ENCODE results near the gene XG. TPM values are rescaled to one million over a fixed set of nuclear protein-coding genes. Genes with fewer than 3 reads are reported as not detected.
"Not testable (repeated sequence)": the region's sequence is repeated elsewhere in the genome, so short reads cannot be mapped to it uniquely, and the experiment has no call there.

Gene XG
- total RNA-seq, 4 donors from 2014 or later: 0.41 TPM; not detected in 3

DNA sequence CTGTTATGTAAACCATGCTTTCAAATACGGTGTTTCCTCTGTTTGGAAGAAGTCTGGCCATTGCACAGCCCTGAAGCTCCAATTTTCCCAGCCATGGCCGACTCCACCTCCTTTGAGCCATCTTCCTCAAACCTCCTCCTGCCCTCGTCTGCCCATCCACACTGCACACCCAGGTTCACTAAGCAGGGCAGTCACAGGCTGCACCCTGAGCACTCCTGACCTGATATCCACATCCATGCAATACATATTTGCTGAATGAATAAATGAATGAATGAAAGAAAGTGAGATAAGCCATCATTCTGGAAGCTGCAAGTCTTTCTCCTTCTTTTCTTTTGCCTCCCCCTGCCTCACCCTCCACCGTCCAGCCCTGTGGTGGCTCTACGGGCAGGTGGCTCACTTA lies 22.2 kb downstream of the XG start:
- in situ Hi-C loops (cut with MboI; ENCODE audit: low pct_ligation_motif_present in 1 of 4, low pct_unique_long_range_greater_than_20kb in 1 of 4, low sequenced_read_pairs in 3 of 4): no loop called here
- intact Hi-C loops (cut with DNase I; ENCODE audit: low total_unique reads): no loop called here
- Histone ChIP-seq H3K27ac (no peak overlapping the region), H3K4me3 (no peak overlapping the region), H3K36me3 (no peaks in the 10 kb centered on the region), H3K4me1 (no peaks in the 10 kb centered on the region), H3K9me3 (no peaks in the 10 kb centered on the region), H3K27me3 (no peaks in the 10 kb centered on the region)
- no peak for DNase-seq
- no peak for TF ChIP-seq POLR2A (IDR thresholded peaks at IDR 0.05)
- no peak for TF ChIP-seq EP300 (IDR thresholded peaks at IDR 0.05; ENCODE audit: low read depth)
- TF ChIP-seq CTCF (IDR thresholded peaks at IDR 0.05): no peak
- TF ChIP-seq POLR2AphosphoS5 (IDR thresholded peaks at IDR 0.05): no peak
- WGBS, 2 donors (ENCODE audit: low coverage in 1 of 2): 81 to 100% methylated on average over 1 to 5 of the region's 5 CpGs

DNA sequence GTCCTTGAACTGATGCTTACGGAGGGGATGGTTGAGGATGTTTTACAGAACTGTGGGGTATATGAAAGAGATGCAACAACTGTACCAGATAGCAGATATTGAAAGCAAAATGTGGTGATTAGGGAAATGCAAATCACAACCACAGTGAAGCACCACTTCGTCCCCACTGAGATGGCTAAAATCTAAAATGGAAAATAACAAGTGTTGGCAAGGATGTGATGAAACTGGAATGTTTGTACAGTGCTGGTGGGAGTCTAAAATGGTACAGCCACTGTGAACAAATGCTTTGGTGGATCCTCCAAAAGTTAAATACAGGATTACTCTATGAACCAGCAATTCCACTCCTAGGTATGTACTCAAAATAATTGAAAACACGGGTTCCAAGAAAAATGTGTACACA lies 22.9 kb downstream of the XG start:
- intact Hi-C loops (cut with DNase I; ENCODE audit: low total_unique reads): no loop called here
- H3K27me3 ChIP-seq: no peaks in the 10 kb centered on the region
- 92 to 96% methylated on average over 3 of the region's 3 CpGs for WGBS, 2 donors (ENCODE audit: low coverage in 1 of 2)
- H3K4me3 ChIP-seq: no peak overlapping the region
- TF ChIP-seq POLR2A (IDR thresholded peaks at IDR 0.05): no peak
- TF ChIP-seq EP300 (IDR thresholded peaks at IDR 0.05; ENCODE audit: low read depth): no peak
- no peak for TF ChIP-seq POLR2AphosphoS5 (IDR thresholded peaks at IDR 0.05)
- TF ChIP-seq CTCF (IDR thresholded peaks at IDR 0.05): no peak
- H3K9me3 ChIP-seq: no peaks in the 10 kb centered on the region
- no peak for DNase-seq
- no peaks in the 10 kb centered on the region for H3K36me3 ChIP-seq
- in situ Hi-C loops (cut with MboI; ENCODE audit: low pct_ligation_motif_present in 1 of 4, low pct_unique_long_range_greater_than_20kb in 1 of 4, low sequenced_read_pairs in 3 of 4): no loop called here
- H3K27ac ChIP-seq: no peak overlapping the region
- no peaks in the 10 kb centered on the region for H3K4me1 ChIP-seq

DNA sequence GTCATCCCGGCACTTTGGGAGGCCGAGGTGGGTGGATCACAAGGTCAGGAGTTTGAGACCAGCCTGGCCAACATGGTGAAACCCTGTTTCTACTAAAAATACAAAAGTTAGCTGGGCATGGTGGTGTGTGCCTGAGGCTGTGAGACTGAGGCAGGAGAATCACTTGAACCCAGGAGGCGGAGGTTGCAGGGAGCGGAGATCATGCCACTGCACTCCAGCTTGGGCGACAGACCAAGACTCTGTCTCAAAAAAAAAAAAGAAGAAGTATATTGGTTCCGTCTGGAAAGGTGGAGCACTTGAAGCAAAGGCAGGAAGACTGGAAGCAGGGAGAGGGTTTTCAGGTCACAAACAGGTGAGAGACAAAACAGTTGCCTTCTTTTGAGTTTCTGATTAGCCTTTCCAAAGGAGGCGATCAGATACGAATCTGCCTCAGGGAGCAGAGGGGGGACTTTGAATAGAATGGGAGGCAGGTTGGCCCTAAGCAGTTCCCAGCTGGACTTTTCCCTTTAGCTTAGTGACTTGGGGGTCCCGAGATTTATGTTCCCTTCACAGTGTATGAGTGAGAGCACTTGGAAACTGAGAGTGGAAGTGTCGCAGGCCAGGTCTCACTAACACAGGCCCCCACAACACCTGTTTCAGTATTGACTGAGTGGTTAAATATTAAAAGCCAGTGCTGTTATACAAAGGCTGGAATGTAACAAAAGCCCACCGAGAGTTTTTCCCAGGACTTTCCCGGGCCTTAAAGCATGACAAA lies 28.8 kb downstream of the XG start:
- H3K4me3 ChIP-seq; DNase-seq; in situ Hi-C loops (cut with MboI; ENCODE audit: low pct_ligation_motif_present in 1 of 4, low pct_unique_long_range_greater_than_20kb in 1 of 4, low sequenced_read_pairs in 3 of 4); intact Hi-C loops (cut with DNase I; ENCODE audit: low total_unique reads); H3K9me3 ChIP-seq; H3K36me3 ChIP-seq; H3K27me3 ChIP-seq; H3K4me1 ChIP-seq: not testable (repeated sequence)
- WGBS, 2 donors (ENCODE audit: low coverage in 1 of 2): 36 to 52% methylated on average over 8 to 12 of the region's 12 CpGs
- peak overlapping the region in 2 of 4 donors; percentile 26 to 31 for H3K27ac ChIP-seq

DNA sequence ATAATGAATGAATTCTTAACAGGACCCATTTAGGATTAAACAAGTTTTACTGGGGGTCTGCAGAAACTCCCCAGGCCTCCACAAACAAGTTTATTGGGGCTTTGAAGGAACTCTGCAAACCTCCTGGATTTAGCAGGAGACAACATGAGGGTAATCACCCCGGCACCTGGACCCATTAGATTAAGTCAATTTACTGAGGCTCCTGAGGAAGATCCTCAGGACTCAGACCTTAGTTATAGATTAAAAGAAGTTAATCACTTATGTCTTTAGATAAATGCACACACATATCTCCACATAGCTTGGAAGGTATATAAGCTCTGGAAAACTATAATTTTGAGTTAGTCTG lies 29.4 kb downstream of the XG start:
- Histone ChIP-seq H3K36me3 (no peaks in the 10 kb centered on the region), H3K9me3 (no peaks in the 10 kb centered on the region), H3K4me1 (peaks cover 0 to 8% (median 3%) of the 10 kb centered on the region in 4 donors), H3K27me3 (no peaks in the 10 kb centered on the region), H3K4me3 (no peak overlapping the region), H3K27ac (peak overlapping the region in 2 of 4 donors; percentile 26 to 31)
- no peak for DNase-seq
- WGBS, 2 donors (ENCODE audit: low coverage in 1 of 2): 60% methylated on average over 1 of the region's 1 CpG; no CpG with 5 or more reads in 1 of the 2 donors
- no peak for TF ChIP-seq POLR2AphosphoS5 (IDR thresholded peaks at IDR 0.05)
- no peak for TF ChIP-seq EP300 (IDR thresholded peaks at IDR 0.05; ENCODE audit: low read depth)
- TF ChIP-seq POLR2A (IDR thresholded peaks at IDR 0.05): no peak
- intact Hi-C loops (cut with DNase I; ENCODE audit: low total_unique reads): no loop called here
- in situ Hi-C loops (cut with MboI; ENCODE audit: low pct_ligation_motif_present in 1 of 4, low pct_unique_long_range_greater_than_20kb in 1 of 4, low sequenced_read_pairs in 3 of 4): no loop called here

DNA sequence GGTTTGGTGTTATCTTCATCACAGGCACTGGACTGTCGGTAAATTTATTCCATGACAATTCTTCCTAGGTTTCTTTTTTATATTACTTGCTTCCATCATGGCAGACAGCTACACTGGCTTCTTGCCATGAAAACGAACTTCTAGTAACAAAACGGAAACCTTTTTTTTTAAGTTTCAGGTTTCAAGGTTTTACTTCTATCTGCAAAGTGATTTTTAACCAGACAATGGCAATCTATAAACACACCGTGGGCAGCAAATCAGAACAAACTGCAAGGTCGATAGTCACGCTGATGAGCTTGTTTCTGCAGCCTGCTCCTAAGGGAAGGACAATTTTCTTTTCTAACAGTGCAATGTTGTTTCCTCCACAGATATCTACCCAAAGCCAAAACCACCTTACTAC lies 29.9 kb downstream of the XG start:
- DNase-seq: no peak
- TF ChIP-seq CTCF (IDR thresholded peaks at IDR 0.05) (no peak), POLR2A (IDR thresholded peaks at IDR 0.05) (no peak), EP300 (IDR thresholded peaks at IDR 0.05; ENCODE audit: low read depth) (no peak), POLR2AphosphoS5 (IDR thresholded peaks at IDR 0.05) (no peak)
- Histone ChIP-seq H3K36me3 (no peaks in the 10 kb centered on the region), H3K9me3 (no peaks in the 10 kb centered on the region), H3K4me3 (no peak overlapping the region), H3K27me3 (no peaks in the 10 kb centered on the region), H3K27ac (no peak overlapping the region), H3K4me1 (peaks cover 0 to 8% (median 3%) of the 10 kb centered on the region in 4 donors)
- in situ Hi-C loops (cut with MboI; ENCODE audit: low pct_ligation_motif_present in 1 of 4, low pct_unique_long_range_greater_than_20kb in 1 of 4, low sequenced_read_pairs in 3 of 4) (no loop called here), intact Hi-C loops (cut with DNase I; ENCODE audit: low total_unique reads) (no loop called here)
- WGBS, 2 donors (ENCODE audit: low coverage in 1 of 2): 43% methylated on average over 6 of the region's 6 CpGs; no CpG with 5 or more reads in 1 of the 2 donors

Data from transverse colon (tissue), 4 donors.